Calu3 (cell line): ENCODE measurements around the gene CORO6. TPM values are rescaled to one million over a fixed set of nuclear protein-coding genes. Genes with fewer than 3 reads are reported as not detected.

Experiments used
- BruUV-seq: library from RNA; stranded (reverse); fragments of 400-500 nt; replicated peaks from 2 replicates; lab custom pipeline; 2021; lab: Mats Ljungman, UMichigan
- CTCF ChIA-PET: fragments of 300-600 bp; sonication (Branson Sonifier 250); formaldehyde crosslinking; loops from one replicate; lab custom pipeline; 2022; ENCODE audit warnings: antibody characterized with exemption; lab: Charles Lee
- DNase-seq: peaks from one replicate; pipeline ENCODE4 v3.0.0; 2022
- H3K27ac Mint-ChIP-seq: one replicate; pipeline ENCODE4 v1.8.0; 2022; ENCODE audit warnings: mixed read lengths; ENCODE audit not compliant: unreplicated experiment
- H3K27me3 Mint-ChIP-seq: one replicate; pipeline ENCODE4 v1.8.0; 2022; ENCODE audit warnings: mixed read lengths; ENCODE audit not compliant: unreplicated experiment
- H3K36me3 Mint-ChIP-seq: one replicate; pipeline ENCODE4 v1.8.0; 2022; ENCODE audit warnings: mild to moderate bottlenecking, moderate library complexity, mixed read lengths; ENCODE audit not compliant: insufficient read depth, unreplicated experiment
- H3K4me1 Mint-ChIP-seq: one replicate; pipeline ENCODE4 v1.8.0; 2022; ENCODE audit warnings: mild to moderate bottlenecking, low read depth, mixed read lengths; ENCODE audit not compliant: unreplicated experiment
- H3K4me3 Mint-ChIP-seq: one replicate; pipeline ENCODE4 v1.8.0; 2022; ENCODE audit warnings: mild to moderate bottlenecking, low read depth, moderate library complexity, mixed read lengths; ENCODE audit not compliant: unreplicated experiment
- H3K9me3 Mint-ChIP-seq: one replicate; pipeline ENCODE4 v1.8.0; 2022; ENCODE audit warnings: low read depth, mixed read lengths; ENCODE audit not compliant: unreplicated experiment
- intact Hi-C: fragments of 100-400 bp; cut with micrococcal nuclease; formaldehyde crosslinking; loops from one replicate; pipeline ENCODE4 v1.10.0; 2022; ENCODE audit not compliant: unreplicated experiment
- total RNA-seq: library from RNA; stranded (reverse); gene quantifications from 2 replicates; pipeline ENCODE4 v1.2.3, GENCODE V29; 2022
- TF ChIP-seq, protein P1 (sequence below): fragments of 200-600 bp; IDR thresholded peaks from one replicate; pipeline ENCODE4 v1.8.0; 2022; ENCODE audit warnings: antibody characterized with exemption; ENCODE audit not compliant: unreplicated experiment

The CORO6 gene
- total RNA-seq, 1 experiment from 2014 or later: 0.47 TPM

DNA sequence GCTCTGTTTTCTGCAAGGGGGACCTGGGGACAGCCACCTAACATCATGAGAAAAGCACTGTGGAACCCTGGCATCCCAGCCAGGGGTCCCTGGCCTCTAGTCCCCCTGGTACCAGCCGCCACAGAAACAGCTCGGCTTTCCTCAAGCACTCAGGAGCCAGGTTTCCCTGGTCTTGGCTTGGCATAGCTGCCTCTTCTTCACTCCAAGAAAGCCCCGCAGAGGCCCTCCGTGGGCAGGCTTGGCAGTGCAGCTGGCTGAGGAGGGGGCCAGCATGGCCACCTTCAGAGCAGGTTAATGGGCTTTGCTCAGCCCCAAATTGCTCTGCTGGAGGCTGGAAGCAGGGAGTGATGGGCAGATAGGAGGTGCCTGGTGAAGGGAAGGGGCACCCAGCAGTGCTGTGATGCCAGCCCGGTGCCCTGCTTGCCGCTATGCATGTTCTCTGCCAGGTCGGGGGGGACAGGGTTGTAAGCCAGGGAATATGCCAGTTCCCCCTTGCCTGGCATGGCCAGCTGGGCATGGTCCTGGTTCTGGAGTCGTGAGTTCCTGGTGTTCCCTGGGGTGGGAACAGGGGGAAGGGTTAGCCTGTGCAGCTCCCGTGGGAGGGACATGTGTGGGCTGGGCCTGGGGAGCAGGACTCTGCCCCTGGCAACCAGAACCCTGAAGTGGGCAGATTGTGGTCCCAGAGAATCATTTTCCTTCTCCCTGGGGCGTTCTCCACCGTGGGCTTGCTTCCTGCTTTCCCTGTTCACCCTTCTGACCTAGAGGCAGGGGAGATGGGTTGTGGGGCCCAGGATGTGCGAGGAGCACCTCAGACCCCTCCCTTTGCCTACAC lies 26.6 kb downstream of the CORO6 start:
- TF ChIP-seq, protein P1, sequence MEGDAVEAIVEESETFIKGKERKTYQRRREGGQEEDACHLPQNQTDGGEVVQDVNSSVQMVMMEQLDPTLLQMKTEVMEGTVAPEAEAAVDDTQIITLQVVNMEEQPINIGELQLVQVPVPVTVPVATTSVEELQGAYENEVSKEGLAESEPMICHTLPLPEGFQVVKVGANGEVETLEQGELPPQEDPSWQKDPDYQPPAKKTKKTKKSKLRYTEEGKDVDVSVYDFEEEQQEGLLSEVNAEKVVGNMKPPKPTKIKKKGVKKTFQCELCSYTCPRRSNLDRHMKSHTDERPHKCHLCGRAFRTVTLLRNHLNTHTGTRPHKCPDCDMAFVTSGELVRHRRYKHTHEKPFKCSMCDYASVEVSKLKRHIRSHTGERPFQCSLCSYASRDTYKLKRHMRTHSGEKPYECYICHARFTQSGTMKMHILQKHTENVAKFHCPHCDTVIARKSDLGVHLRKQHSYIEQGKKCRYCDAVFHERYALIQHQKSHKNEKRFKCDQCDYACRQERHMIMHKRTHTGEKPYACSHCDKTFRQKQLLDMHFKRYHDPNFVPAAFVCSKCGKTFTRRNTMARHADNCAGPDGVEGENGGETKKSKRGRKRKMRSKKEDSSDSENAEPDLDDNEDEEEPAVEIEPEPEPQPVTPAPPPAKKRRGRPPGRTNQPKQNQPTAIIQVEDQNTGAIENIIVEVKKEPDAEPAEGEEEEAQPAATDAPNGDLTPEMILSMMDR: no peak
- no peaks in the 10 kb centered on the region for H3K27me3 Mint-ChIP-seq
- intact Hi-C loops: no loop called here
- H3K4me3 Mint-ChIP-seq: no peak overlapping the region
- H3K4me1 Mint-ChIP-seq: peaks cover 17% of the 10 kb centered on the region
- no peak overlapping the region for H3K27ac Mint-ChIP-seq
- BruUV-seq: no TSS peak
- H3K36me3 Mint-ChIP-seq: peaks cover 30% of the 10 kb centered on the region
- no peak for DNase-seq
- H3K9me3 Mint-ChIP-seq: no peaks in the 10 kb centered on the region
- CTCF ChIA-PET: interaction anchor here (2.2 kb wide), 1 partner anchor 22 kb away, joined by 13 read pairs; no protein-coding TSS in a partner anchor

- peak overlapping the region; percentile 79 for H3K4me3 Mint-ChIP-seq
- BruUV-seq: no TSS peak
- H3K4me1 Mint-ChIP-seq: peaks cover 25% of the 10 kb centered on the region
- intact Hi-C loops: no loop called here
- no peaks in the 10 kb centered on the region for H3K9me3 Mint-ChIP-seq
- no peak for DNase-seq
- H3K27ac Mint-ChIP-seq: no peak overlapping the region
- TF ChIP-seq, protein P1: no peak
- CTCF ChIA-PET: interaction anchor here (1.2 kb wide), 1 partner anchor 20 kb away, joined by 3 read pairs; no protein-coding TSS in a partner anchor
- H3K27me3 Mint-ChIP-seq: no peaks in the 10 kb centered on the region
- peaks cover 38% of the 10 kb centered on the region for H3K36me3 Mint-ChIP-seq
These were observed 27.4 kb downstream of the CORO6 start for GRCh38 chr17:29595107-29595942.

DNA sequence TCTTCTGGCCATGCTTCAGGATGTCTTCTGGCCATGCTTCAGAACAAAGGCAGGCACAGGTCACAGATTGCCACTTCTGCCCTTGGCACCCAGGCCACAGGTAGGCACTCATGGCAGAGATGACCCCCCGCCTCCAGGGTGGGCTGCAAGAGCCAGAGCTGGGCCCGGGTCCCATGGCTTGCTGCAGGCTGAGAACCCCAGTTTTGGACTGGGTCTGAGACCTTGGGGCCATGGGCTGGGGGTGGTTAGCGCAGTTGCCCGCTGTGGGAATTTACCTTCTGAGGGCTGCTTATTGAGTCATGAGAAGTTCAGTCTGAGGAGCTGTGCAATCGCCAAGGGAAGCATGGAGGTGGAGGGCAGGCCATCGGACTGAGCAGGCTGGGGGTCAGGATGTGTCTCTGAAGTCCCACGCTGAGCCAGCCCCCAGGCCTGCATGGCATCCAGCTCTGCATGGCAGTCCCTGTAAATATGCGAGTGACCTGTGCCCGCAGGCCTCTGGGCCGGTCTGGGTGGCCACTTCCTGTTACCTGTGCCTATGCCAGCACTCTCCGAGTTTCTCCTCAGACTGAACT lies 28.1 kb downstream of the CORO6 start:
- DNase-seq: no peak
- Mint-ChIP-seq H3K27me3 (no peaks in the 10 kb centered on the region), H3K27ac (no peak overlapping the region), H3K4me3 (peak overlapping the region; percentile 79), H3K9me3 (no peaks in the 10 kb centered on the region), H3K4me1 (peaks cover 31% of the 10 kb centered on the region), H3K36me3 (peaks cover 46% of the 10 kb centered on the region)
- CTCF ChIA-PET: interaction anchor here (0.6 to 1.2 kb wide), 3 partner anchors 21 to 534 kb away, joined by 3 to 5 read pairs (median 3); no protein-coding TSS in a partner anchor
- intact Hi-C loops: no loop called here
- no TSS peak for BruUV-seq
- TF ChIP-seq, protein P1: no peak
